Lung (tissue), 12 donors: ENCODE data around the gene PLCD1. TPM values are rescaled to one million over a fixed set of nuclear protein-coding genes. Genes with fewer than 3 reads are reported as not detected.
"Not testable (repeated sequence)": the region's sequence is repeated elsewhere in the genome, so short reads cannot be mapped to it uniquely, and the experiment has no call there.

Source experiments
- ATAC-seq: fragments of 200-7000 bp; cut with Tn5 transposase; one replicate; pipeline ENCODE4 v1.9.1; 2020; ENCODE audit warnings: moderate number of reproducible peaks; ENCODE audit not compliant: insufficient read depth, low FRiP score
- DNase-seq, 3 donors: peaks; one replicate each; pipeline ENCODE4 v3.0.0-alpha.2; 2013 to 2017
- H3K27ac ChIP-seq, 2 donors: one replicate each; pipeline ENCODE4 v1.5.1; 2013; ENCODE audit warnings: mild to moderate bottlenecking in 2 of 2, moderate library complexity in 2 of 2, control low read depth in 1 of 2, inconsistent platforms in 1 of 2, low read depth in 1 of 2, low read length in 1 of 2
- H3K27me3 ChIP-seq, 3 donors: one replicate each; pipeline ENCODE4 v1.5.1; 2013; ENCODE audit warnings: low read length in 2 of 3; ENCODE audit not compliant: control insufficient read depth in 3 of 3, insufficient read depth in 3 of 3
- H3K36me3 ChIP-seq, 4 donors: one replicate each; pipeline ENCODE4 v1.5.1; 2013; ENCODE audit warnings: low read length in 4 of 4, mild to moderate bottlenecking in 1 of 4, moderate library complexity in 1 of 4; ENCODE audit not compliant: control insufficient read depth in 4 of 4, insufficient read depth in 4 of 4
- H3K4me1 ChIP-seq, 5 donors: one replicate each; pipeline ENCODE4 v1.5.1; 2013; ENCODE audit warnings: low read length in 5 of 5, mild to moderate bottlenecking in 2 of 5, moderate library complexity in 1 of 5; ENCODE audit not compliant: control insufficient read depth in 5 of 5, insufficient read depth in 5 of 5
- H3K4me3 ChIP-seq: one replicate; pipeline ENCODE4 v1.5.1; 2013; ENCODE audit warnings: mild to moderate bottlenecking, control low read depth, moderate library complexity
- H3K9ac ChIP-seq, 2 donors: one replicate each; pipeline ENCODE4 v1.5.1; 2013; ENCODE audit warnings: low read length in 2 of 2, control low read depth in 1 of 2; ENCODE audit not compliant: insufficient read depth in 1 of 2
- H3K9me3 ChIP-seq, 4 donors: one replicate each; pipeline ENCODE4 v1.5.1; 2013; ENCODE audit warnings: low read length in 3 of 4, mild to moderate bottlenecking in 1 of 4, moderate library complexity in 1 of 4; ENCODE audit not compliant: control insufficient read depth in 4 of 4, insufficient read depth in 3 of 4
- CTCF ChIP-seq: IDR thresholded peaks from 2 replicates; pipeline ENCODE4 v1.5.1; 2012; ENCODE audit warnings: mild to moderate bottlenecking; ENCODE audit errors: control extremely low read depth, extremely low read depth
- WGBS, 2 donors: extraction: QIAGEN DNeasy Blood & Tissue Kit; methylation state at CpG; one replicate each; pipeline ENCODE4 v1.1.7; 2013; 5-methylcytosine and 5-hydroxymethylcytosine counted together
- polyA plus RNA-seq, 2 donors: library from polyadenylated mRNA; stranded (reverse); fragments of 200-250 nt; gene quantifications; one replicate each; pipeline ENCODE4 v1.2.1, GENCODE V29; 2013
- total RNA-seq, 2 donors: library from RNA; depleted of rRNA in 1 of 2; stranded (reverse); fragments of >200 nt in 1 of 2; gene quantifications; one replicate each; pipeline ENCODE4 v1.2.1, GENCODE V29; 2014 to 2021
- donor health status: control.
- donor health status: control.
- donor health status: Bipolar disorder and iron deficiency.
- donor health status: healthy.
- donor health status: DM: yes; HTN: yes; CAD: no.

PLCD1 gene
- total and polyA plus RNA-seq, 4 donors, result 16.9 to 55.3 (median 21.3) TPM

- WGBS, 2 donors, result 52 to 75% methylated on average over 8 of the region's 8 CpGs
- Histone ChIP-seq H3K36me3 (peaks cover 0 to 40% (median 27%) of the 10 kb centered on the region in 4 donors), H3K9me3 (no peaks in the 10 kb centered on the region), H3K4me3 (no peak overlapping the region), H3K9ac (no peak overlapping the region), H3K4me1 (peaks cover 0 to 2% (median 0%) of the 10 kb centered on the region in 5 donors), H3K27me3 (no peaks in the 10 kb centered on the region), H3K27ac (no peak overlapping the region)
- ATAC-seq, result peak; percentile 47
- DNase-seq, result no peak
- TF ChIP-seq CTCF, result no peak
Observed at GRCh38 chr3:37979541-37980461, 49.6 kb downstream of the PLCD1 start.

GRCh38 chr3:37974121-37975083 lies 55.0 kb downstream of the PLCD1 start:
- H3K9me3 ChIP-seq, result no peaks in the 10 kb centered on the region
- peak overlapping the region in 1 of 2 donors; percentile 15 for H3K27ac ChIP-seq
- peaks cover 0 to 50% (median 27%) of the 10 kb centered on the region in 4 donors for H3K36me3 ChIP-seq
- H3K4me3 ChIP-seq, result no peak overlapping the region
- WGBS, 2 donors, result 71 to 76% methylated on average over 9 of the region's 9 CpGs
- no peaks in the 10 kb centered on the region for H3K27me3 ChIP-seq
- peak; percentile 58 to 73 (median 71) for DNase-seq
- TF ChIP-seq CTCF, result peak; percentile 83
- peak; percentile 83 for ATAC-seq
- peaks cover 0 to 4% (median 0%) of the 10 kb centered on the region in 5 donors for H3K4me1 ChIP-seq
- H3K9ac ChIP-seq, result no peak overlapping the region

GRCh38 chr3:37973246-37974054 lies 56.0 kb downstream of the PLCD1 start:
- Histone ChIP-seq H3K27ac (no peak overlapping the region), H3K9ac (no peak overlapping the region), H3K9me3 (no peaks in the 10 kb centered on the region), H3K4me1 (peaks cover 0 to 7% (median 2%) of the 10 kb centered on the region in 5 donors), H3K27me3 (no peaks in the 10 kb centered on the region), H3K36me3 (peaks cover 0 to 55% (median 31%) of the 10 kb centered on the region in 4 donors), H3K4me3 (no peak overlapping the region)
- 83 to 86% methylated on average over 12 of the region's 12 CpGs for WGBS, 2 donors
- no peak for ATAC-seq
- no peak for TF ChIP-seq CTCF
- no peak for DNase-seq

- Histone ChIP-seq H3K36me3 (peaks cover 0 to 54% (median 31%) of the 10 kb centered on the region in 4 donors), H3K4me1 (peaks cover 0 to 11% (median 10%) of the 10 kb centered on the region in 5 donors)
- not testable (repeated sequence) for H3K27ac ChIP-seq, ATAC-seq, H3K9me3 ChIP-seq, H3K4me3 ChIP-seq, H3K9ac ChIP-seq, H3K27me3 ChIP-seq, DNase-seq
- 92 to 95% methylated on average over 8 of the region's 8 CpGs for WGBS, 2 donors
Observed at GRCh38 chr3:37972056-37972455, 57.4 kb downstream of the PLCD1 start.
